HFFc6 (cell line): Measurements from ENCODE around the gene NR0B1. TPM values are rescaled to one million over a fixed set of nuclear protein-coding genes. Genes with fewer than 3 reads are reported as not detected.

Experiments used
- DNase-seq: peaks from one replicate; pipeline ENCODE4 v3.0.0-alpha.2; 2018
- H3K27ac Mint-ChIP-seq: 2 replicates; pipeline ENCODE4 v1.8.0; 2020; ENCODE audit warnings: mild to moderate bottlenecking, mixed read lengths
- H3K27me3 Mint-ChIP-seq: 2 replicates; pipeline ENCODE4 v1.8.0; 2021; ENCODE audit warnings: mild to moderate bottlenecking, moderate library complexity, mixed read lengths; ENCODE audit not compliant: insufficient read depth
- H3K36me3 Mint-ChIP-seq: 2 replicates; pipeline ENCODE4 v1.8.0; 2021; ENCODE audit warnings: low read depth, mixed read lengths
- H3K4me1 Mint-ChIP-seq: 2 replicates; pipeline ENCODE4 v1.8.0; 2020; ENCODE audit warnings: low read depth, mixed read lengths
- H3K4me3 Mint-ChIP-seq: 2 replicates; pipeline ENCODE4 v1.8.0; 2020; ENCODE audit warnings: mild to moderate bottlenecking, moderate library complexity, mixed read lengths
- H3K9me3 Mint-ChIP-seq: 2 replicates; pipeline ENCODE4 v1.8.0; 2020; ENCODE audit warnings: mild to moderate bottlenecking, mixed read lengths
- total RNA-seq, 6 experiments: library from RNA; stranded (reverse); fragmentation: NEBNext Ultra II Directional; extraction: Animal tissue kit (Norgen Biotek cat#: 25700); gene quantifications; 2 replicates in 1 of 6; 3 replicates in 5 of 6; pipeline ENCODE4 v1.2.3, GENCODE V29; 2021
- TF ChIP-seq, protein P1 (sequence below): fragments of 200-600 bp; sonication (generic); IDR thresholded peaks from 2 replicates; pipeline ENCODE4 v1.5.0; 2021; ENCODE audit warnings: antibody characterized with exemption, mild to moderate bottlenecking

NR0B1 gene
- total RNA-seq, 6 experiments from 2014 or later, result not detected

DNA sequence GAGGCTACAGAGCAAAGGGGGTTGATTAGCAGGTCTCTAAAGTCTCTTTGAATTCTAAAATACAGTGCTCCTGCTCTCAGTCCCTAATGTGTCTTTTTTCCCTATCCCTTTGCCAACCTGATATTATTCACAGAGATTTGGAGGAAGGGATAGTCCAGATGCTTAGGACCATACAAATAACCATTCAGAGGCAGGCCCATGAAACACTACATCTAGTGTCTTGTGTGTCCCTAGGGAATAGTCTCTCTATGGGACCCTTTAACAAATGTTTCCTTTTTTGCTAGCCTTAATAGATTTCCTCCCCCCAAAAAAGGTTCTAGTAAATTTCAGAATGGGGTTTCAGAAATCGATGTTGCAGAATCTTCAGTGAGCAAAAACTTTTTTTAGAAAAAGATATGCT lies 1.7 kb downstream of the NR0B1 start:
- Mint-ChIP-seq H3K4me3 (no peak overlapping the region), H3K27me3 (peaks cover 10% of the 10 kb centered on the region), H3K27ac (no peak overlapping the region), H3K9me3 (no peaks in the 10 kb centered on the region), H3K4me1 (peaks cover 11% of the 10 kb centered on the region; the same call in 1 of the 2 replicates), H3K36me3 (no peaks in the 10 kb centered on the region)
- TF ChIP-seq, protein P1, sequence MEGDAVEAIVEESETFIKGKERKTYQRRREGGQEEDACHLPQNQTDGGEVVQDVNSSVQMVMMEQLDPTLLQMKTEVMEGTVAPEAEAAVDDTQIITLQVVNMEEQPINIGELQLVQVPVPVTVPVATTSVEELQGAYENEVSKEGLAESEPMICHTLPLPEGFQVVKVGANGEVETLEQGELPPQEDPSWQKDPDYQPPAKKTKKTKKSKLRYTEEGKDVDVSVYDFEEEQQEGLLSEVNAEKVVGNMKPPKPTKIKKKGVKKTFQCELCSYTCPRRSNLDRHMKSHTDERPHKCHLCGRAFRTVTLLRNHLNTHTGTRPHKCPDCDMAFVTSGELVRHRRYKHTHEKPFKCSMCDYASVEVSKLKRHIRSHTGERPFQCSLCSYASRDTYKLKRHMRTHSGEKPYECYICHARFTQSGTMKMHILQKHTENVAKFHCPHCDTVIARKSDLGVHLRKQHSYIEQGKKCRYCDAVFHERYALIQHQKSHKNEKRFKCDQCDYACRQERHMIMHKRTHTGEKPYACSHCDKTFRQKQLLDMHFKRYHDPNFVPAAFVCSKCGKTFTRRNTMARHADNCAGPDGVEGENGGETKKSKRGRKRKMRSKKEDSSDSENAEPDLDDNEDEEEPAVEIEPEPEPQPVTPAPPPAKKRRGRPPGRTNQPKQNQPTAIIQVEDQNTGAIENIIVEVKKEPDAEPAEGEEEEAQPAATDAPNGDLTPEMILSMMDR, result no peak
- DNase-seq, result no peak

DNA sequence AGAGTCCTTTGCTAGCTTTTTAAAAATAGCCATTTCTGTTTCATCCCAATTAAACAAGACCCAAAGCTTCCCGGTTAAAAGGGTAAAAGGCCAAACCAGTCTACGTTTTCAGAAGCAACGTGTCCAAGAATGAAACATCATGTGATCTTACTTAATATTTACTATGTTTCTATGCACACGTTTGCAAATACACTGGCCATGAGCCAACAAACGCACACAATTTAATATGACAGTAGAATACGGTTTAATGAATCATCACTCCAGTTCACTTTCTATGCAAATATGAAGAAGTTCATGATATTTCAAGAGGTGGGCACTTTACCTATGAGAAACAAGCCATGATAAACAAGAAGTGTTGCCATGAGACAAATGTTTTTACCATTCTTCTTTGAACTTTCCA lies 4.3 kb downstream of the NR0B1 start:
- Mint-ChIP-seq H3K9me3 (no peaks in the 10 kb centered on the region), H3K4me1 (peaks cover 11% of the 10 kb centered on the region; the same call in 1 of the 2 replicates), H3K36me3 (no peaks in the 10 kb centered on the region), H3K27me3 (peaks cover 6% of the 10 kb centered on the region; the same call in 1 of the 2 replicates), H3K4me3 (no peak overlapping the region), H3K27ac (no peak overlapping the region)
- no peak for DNase-seq
- TF ChIP-seq, protein P1, result no peak

DNA sequence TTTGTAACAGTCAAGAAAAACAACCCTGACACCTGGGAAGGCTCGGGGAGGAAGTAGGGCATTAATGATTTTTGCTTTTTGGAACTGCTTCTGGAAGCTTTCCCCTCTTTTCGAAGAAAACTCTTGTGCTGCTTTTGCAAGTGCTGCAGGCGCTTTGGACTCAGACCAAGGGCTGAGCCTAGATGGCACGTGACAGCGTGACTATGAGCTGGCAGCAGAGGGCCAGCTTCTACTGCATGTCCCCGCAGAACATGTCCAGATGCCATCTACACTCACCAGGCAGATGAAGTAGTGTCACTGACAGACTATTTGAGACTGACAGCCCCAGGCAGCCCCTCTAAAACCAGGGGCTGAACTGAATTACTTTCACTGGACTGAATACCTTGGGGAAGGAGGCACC lies 6.2 kb downstream of the NR0B1 start:
- DNase-seq, result peak; percentile 43
- Mint-ChIP-seq H3K27me3 (peaks cover 3% of the 10 kb centered on the region; the same call in 1 of the 2 replicates), H3K4me1 (peaks cover 11% of the 10 kb centered on the region; the same call in 1 of the 2 replicates), H3K9me3 (no peaks in the 10 kb centered on the region), H3K36me3 (no peaks in the 10 kb centered on the region), H3K4me3 (no peak overlapping the region), H3K27ac (no peak overlapping the region)
- TF ChIP-seq, protein P1, result no peak

DNA sequence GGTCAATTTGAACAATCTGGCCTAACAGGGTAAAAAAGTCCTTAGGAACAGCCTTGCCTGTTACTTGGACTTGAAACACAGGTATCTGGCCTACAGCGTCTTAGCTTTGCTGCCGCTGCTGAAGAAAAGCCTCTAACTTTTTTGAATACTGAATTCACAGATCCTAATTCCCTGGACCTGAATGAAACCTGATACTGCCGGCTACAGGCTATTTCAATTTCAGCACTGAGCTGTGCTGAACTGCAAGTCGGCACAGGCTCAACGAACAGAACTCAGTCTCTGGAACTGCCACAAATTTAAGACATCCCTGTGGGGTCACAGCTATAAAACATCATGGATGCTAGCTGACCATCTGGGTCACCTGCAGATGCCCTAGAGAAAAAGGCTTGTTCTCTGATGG lies 7.2 kb downstream of the NR0B1 start:
- peaks cover 11% of the 10 kb centered on the region; the same call in 1 of the 2 replicates for H3K4me1 Mint-ChIP-seq
- no peaks in the 10 kb centered on the region for H3K9me3 Mint-ChIP-seq
- H3K27me3 Mint-ChIP-seq, result peaks cover 3% of the 10 kb centered on the region; the same call in 1 of the 2 replicates
- H3K36me3 Mint-ChIP-seq, result no peaks in the 10 kb centered on the region
- TF ChIP-seq, protein P1, result no peak
- no peak overlapping the region for H3K4me3 Mint-ChIP-seq
- H3K27ac Mint-ChIP-seq, result no peak overlapping the region
- no peak for DNase-seq

DNA sequence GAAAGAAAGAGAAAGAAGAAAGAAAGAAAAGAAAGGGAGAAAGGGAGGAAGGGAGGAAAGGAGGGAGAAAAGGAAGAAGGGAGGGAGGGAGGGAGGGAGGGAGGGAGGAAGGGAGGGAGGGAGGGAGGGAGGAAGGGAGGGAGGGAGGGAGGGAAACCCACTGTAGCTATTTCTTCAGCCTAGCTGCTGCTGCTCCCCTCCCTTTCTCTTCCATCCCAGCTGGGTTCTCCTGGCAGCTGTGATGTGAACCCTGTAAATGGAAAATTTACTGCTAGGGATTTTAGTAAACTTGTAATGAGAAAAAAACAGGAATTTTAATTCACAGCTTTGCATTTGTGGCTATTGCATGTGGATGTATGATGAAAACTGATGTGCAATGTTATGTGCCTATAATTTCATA lies 8.0 kb downstream of the NR0B1 start:
- TF ChIP-seq, protein P1, result no peak
- H3K4me1 Mint-ChIP-seq, result peaks cover 11% of the 10 kb centered on the region; the same call in 1 of the 2 replicates
- no peak for DNase-seq
- peaks cover 4% of the 10 kb centered on the region; the same call in 1 of the 2 replicates for H3K27me3 Mint-ChIP-seq
- no peak overlapping the region for H3K27ac Mint-ChIP-seq
- H3K36me3 Mint-ChIP-seq, result no peaks in the 10 kb centered on the region
- no peaks in the 10 kb centered on the region for H3K9me3 Mint-ChIP-seq
- no peak overlapping the region for H3K4me3 Mint-ChIP-seq
